ENCODE measurements around the gene MCC. TPM values are rescaled to one million over a fixed set of nuclear protein-coding genes. Genes with fewer than 3 reads are reported as not detected.

Gene MCC
- total RNA-seq, 1 donor from 2014 or later = 26.9 TPM

DNA sequence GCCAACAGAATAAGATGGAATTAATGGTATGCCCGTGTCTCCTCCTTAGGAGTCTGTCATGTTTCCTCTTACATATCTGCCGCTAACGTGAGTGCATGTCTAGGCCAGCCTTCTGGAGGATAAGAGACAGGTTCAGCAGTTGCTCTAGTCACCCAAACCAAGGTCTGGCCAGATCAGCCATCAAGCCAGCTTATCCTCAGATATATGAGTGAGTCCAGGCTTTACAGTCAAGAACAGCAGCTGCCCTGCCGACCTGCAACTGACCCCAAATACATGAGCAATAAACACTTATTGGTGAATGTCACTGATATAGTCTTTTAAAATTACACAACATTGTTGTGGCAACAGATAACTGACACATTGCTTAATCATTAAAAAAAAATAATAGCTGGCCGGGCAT is 177.0 kb downstream of the MCC start:
- TF ChIP-seq, protein P1, sequence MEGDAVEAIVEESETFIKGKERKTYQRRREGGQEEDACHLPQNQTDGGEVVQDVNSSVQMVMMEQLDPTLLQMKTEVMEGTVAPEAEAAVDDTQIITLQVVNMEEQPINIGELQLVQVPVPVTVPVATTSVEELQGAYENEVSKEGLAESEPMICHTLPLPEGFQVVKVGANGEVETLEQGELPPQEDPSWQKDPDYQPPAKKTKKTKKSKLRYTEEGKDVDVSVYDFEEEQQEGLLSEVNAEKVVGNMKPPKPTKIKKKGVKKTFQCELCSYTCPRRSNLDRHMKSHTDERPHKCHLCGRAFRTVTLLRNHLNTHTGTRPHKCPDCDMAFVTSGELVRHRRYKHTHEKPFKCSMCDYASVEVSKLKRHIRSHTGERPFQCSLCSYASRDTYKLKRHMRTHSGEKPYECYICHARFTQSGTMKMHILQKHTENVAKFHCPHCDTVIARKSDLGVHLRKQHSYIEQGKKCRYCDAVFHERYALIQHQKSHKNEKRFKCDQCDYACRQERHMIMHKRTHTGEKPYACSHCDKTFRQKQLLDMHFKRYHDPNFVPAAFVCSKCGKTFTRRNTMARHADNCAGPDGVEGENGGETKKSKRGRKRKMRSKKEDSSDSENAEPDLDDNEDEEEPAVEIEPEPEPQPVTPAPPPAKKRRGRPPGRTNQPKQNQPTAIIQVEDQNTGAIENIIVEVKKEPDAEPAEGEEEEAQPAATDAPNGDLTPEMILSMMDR (IDR thresholded peaks at IDR 0.05; ENCODE audit: insufficient read depth, low read depth, low read length) = no peak
- no peak for TF ChIP-seq EZH2 (IDR thresholded peaks at IDR 0.05; ENCODE audit: insufficient read depth, low read length)
- H3K4me2 ChIP-seq (ENCODE audit: low read length) = no peak overlapping the region
- Mint-ChIP-seq H3K27me3 (ENCODE audit: low read depth, unreplicated experiment) (no peaks in the 10 kb centered on the region), H3K9me3 (ENCODE audit: unreplicated experiment) (no peaks in the 10 kb centered on the region), H3K36me3 (ENCODE audit: low read depth, unreplicated experiment) (peaks cover 4% of the 10 kb centered on the region), H3K4me3 (ENCODE audit: unreplicated experiment) (no peak overlapping the region), H3K27ac (ENCODE audit: unreplicated experiment) (no peak overlapping the region), H3K4me1 (ENCODE audit: low read depth, unreplicated experiment) (peaks cover 10% of the 10 kb centered on the region)
- no peaks in the 10 kb centered on the region for H3K4me1 ChIP-seq (ENCODE audit: insufficient read depth, low read length)
- FAIRE-seq (no peak), DNase-seq (ENCODE audit: low read depth) (no peak)
- H2AFZ ChIP-seq (ENCODE audit: low read depth, low read length) = no peak overlapping the region
- no peak overlapping the region for H3K9ac ChIP-seq (ENCODE audit: low read length)
- H3K27ac ChIP-seq (ENCODE audit: low read depth, low read length) = no peak overlapping the region
- H3K36me3 ChIP-seq (ENCODE audit: insufficient read depth, low read length) = no peaks in the 10 kb centered on the region
- H3K4me3 ChIP-seq (ENCODE audit: insufficient read depth, low read depth, low read length) = no peak overlapping the region
- H3K27me3 ChIP-seq (ENCODE audit: insufficient read depth, low read length) = no peaks in the 10 kb centered on the region
- H4K20me1 ChIP-seq (ENCODE audit: insufficient read depth, low read length) = no peaks in the 10 kb centered on the region
- no peaks in the 10 kb centered on the region for H3K79me2 ChIP-seq (ENCODE audit: insufficient read depth, low read length)
- H3K9me3 ChIP-seq (ENCODE audit: insufficient read depth, low read depth, low read length) = no peaks in the 10 kb centered on the region

DNA sequence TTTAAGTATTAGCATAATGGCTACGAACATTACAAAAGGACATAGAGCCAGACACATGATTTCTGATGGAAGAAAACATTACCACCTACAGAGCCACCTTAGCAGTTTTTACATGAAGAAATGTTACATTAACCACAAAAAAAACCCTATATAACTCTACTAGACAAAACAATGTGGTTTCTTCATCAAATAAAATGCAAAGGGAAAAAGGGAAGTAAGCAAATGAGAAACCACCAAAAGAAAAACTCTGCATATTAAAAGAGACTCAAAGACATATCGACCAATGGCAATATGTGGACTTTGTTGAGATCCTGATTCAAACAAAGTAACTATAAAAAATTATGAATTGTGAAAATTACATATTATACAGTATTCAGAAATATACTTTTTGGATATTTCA is 186.1 kb downstream of the MCC start:
- peaks cover 5% of the 10 kb centered on the region for H3K27me3 Mint-ChIP-seq (ENCODE audit: low read depth, unreplicated experiment)

DNA sequence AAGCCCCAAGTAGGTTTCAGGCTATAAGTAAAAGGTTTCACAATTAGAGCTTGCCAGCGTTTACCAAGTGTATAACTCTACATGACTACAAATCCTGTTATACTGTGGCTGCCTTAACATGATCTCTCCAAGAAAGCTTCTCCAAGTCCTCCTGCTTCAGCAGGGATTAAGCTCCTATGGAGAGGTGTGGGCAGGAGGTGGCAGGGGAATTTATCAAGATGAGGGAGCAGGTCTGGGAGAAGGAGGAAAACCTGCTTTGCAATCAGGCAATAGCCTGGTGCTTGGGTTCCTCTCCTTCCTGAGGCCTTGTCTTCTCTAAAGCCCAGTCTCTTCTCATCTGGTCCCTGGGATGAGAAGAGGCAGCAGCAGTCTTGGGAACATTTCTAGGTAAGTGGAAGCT is 188.7 kb downstream of the MCC start:
- Histone ChIP-seq H3K79me2 (ENCODE audit: insufficient read depth, low read length) (no peaks in the 10 kb centered on the region), H3K36me3 (ENCODE audit: insufficient read depth, low read length) (no peaks in the 10 kb centered on the region), H3K27ac (ENCODE audit: low read depth, low read length) (no peak overlapping the region), H3K27me3 (ENCODE audit: insufficient read depth, low read length) (no peaks in the 10 kb centered on the region), H3K4me1 (ENCODE audit: insufficient read depth, low read length) (peaks cover 4% of the 10 kb centered on the region), H3K4me2 (ENCODE audit: low read length) (no peak overlapping the region), H3K9ac (ENCODE audit: low read length) (no peak overlapping the region), H2AFZ (ENCODE audit: low read depth, low read length) (no peak overlapping the region), H3K9me3 (ENCODE audit: insufficient read depth, low read depth, low read length) (no peaks in the 10 kb centered on the region), H4K20me1 (ENCODE audit: insufficient read depth, low read length) (no peaks in the 10 kb centered on the region), H3K4me3 (ENCODE audit: insufficient read depth, low read depth, low read length) (no peak overlapping the region)
- Mint-ChIP-seq H3K27ac (ENCODE audit: unreplicated experiment) (no peak overlapping the region), H3K27me3 (ENCODE audit: low read depth, unreplicated experiment) (peaks cover 5% of the 10 kb centered on the region), H3K4me1 (ENCODE audit: low read depth, unreplicated experiment) (peaks cover 20% of the 10 kb centered on the region), H3K36me3 (ENCODE audit: low read depth, unreplicated experiment) (peaks cover 2% of the 10 kb centered on the region), H3K9me3 (ENCODE audit: unreplicated experiment) (no peaks in the 10 kb centered on the region), H3K4me3 (ENCODE audit: unreplicated experiment) (no peak overlapping the region)
- FAIRE-seq (no peak), DNase-seq (ENCODE audit: low read depth) (no peak)
- no peak for TF ChIP-seq EZH2 (IDR thresholded peaks at IDR 0.05; ENCODE audit: insufficient read depth, low read length)
- TF ChIP-seq, protein P1 (IDR thresholded peaks at IDR 0.05; ENCODE audit: insufficient read depth, low read depth, low read length) = no peak

More for the DNA sequence above, 186.1 kb downstream of the MCC start:
- no peak overlapping the region for H3K4me2 ChIP-seq (ENCODE audit: low read length)
- H2AFZ ChIP-seq (ENCODE audit: low read depth, low read length) = no peak overlapping the region
- H3K27ac ChIP-seq (ENCODE audit: low read depth, low read length) = no peak overlapping the region
- H3K9me3 ChIP-seq (ENCODE audit: insufficient read depth, low read depth, low read length) = no peaks in the 10 kb centered on the region
- peaks cover 2% of the 10 kb centered on the region for H3K36me3 Mint-ChIP-seq (ENCODE audit: low read depth, unreplicated experiment)
- no peak overlapping the region for H3K4me3 Mint-ChIP-seq (ENCODE audit: unreplicated experiment)
- no peak overlapping the region for H3K27ac Mint-ChIP-seq (ENCODE audit: unreplicated experiment)
- TF ChIP-seq, protein P1 (IDR thresholded peaks at IDR 0.05; ENCODE audit: insufficient read depth, low read depth, low read length) = no peak
- no peak for TF ChIP-seq EZH2 (IDR thresholded peaks at IDR 0.05; ENCODE audit: insufficient read depth, low read length)
- H3K79me2 ChIP-seq (ENCODE audit: insufficient read depth, low read length) = no peaks in the 10 kb centered on the region
- no peaks in the 10 kb centered on the region for H3K4me1 ChIP-seq (ENCODE audit: insufficient read depth, low read length)
- H3K9ac ChIP-seq (ENCODE audit: low read length) = no peak overlapping the region
- FAIRE-seq = no peak
- H4K20me1 ChIP-seq (ENCODE audit: insufficient read depth, low read length) = no peaks in the 10 kb centered on the region
- no peaks in the 10 kb centered on the region for H3K27me3 ChIP-seq (ENCODE audit: insufficient read depth, low read length)
- no peaks in the 10 kb centered on the region for H3K36me3 ChIP-seq (ENCODE audit: insufficient read depth, low read length)
- no peak for DNase-seq (ENCODE audit: low read depth)
- no peak overlapping the region for H3K4me3 ChIP-seq (ENCODE audit: insufficient read depth, low read depth, low read length)
- H3K4me1 Mint-ChIP-seq (ENCODE audit: low read depth, unreplicated experiment) = no peaks in the 10 kb centered on the region
- no peaks in the 10 kb centered on the region for H3K9me3 Mint-ChIP-seq (ENCODE audit: unreplicated experiment)
